PC-3 (cell line): ENCODE measurements around the gene ZIC2. TPM values are rescaled to one million over a fixed set of nuclear protein-coding genes. Genes with fewer than 3 reads are reported as not detected.

Source experiments
- ATAC-seq: fragments of 200-7000 bp; cut with Tn5 transposase; 2 replicates; pipeline ENCODE4 v1.9.1; 2020; ENCODE audit warnings: mild to moderate bottlenecking, moderate library complexity
- BruUV-seq: library from RNA; stranded (reverse); fragments of 400-500 nt; replicated peaks from 2 replicates; lab custom pipeline; 2021; lab: Mats Ljungman, UMichigan
- CTCF ChIA-PET: fragments of 300-600 bp; sonication (Branson Sonifier 250); formaldehyde crosslinking; loops from one replicate; lab custom pipeline; 2022; ENCODE audit warnings: antibody characterized with exemption; lab: Charles Lee
- POLR2A ChIA-PET: fragments of 300-600 bp; sonication (Branson Sonifier 250); formaldehyde crosslinking; loops from one replicate; lab custom pipeline; 2022; ENCODE audit warnings: antibody characterized with exemption; ENCODE audit not compliant: unreplicated experiment; lab: Charles Lee
- DNase-seq: peaks from one replicate; pipeline ENCODE4 v3.0.0-alpha.2; 2015
- H2AFZ ChIP-seq: fragments of 300-600 bp; sonication (generic); 2 replicates; pipeline ENCODE4 v1.6.0; 2016; ENCODE audit warnings: antibody characterized with exemption, low read length
- H3F3A ChIP-seq: fragments of 300-600 bp; sonication (generic); one replicate; pipeline ENCODE4 v1.6.0; 2017; ENCODE audit warnings: antibody characterized with exemption, low read length, control low read depth, mild to moderate bottlenecking; ENCODE audit not compliant: unreplicated experiment
- H3K27ac ChIP-seq: fragments of 300-600 bp; sonication (generic); 2 replicates; pipeline ENCODE4 v1.5.1; 2016; ENCODE audit warnings: mild to moderate bottlenecking, low read length
- H3K27me3 ChIP-seq: fragments of 300-600 bp; sonication (generic); 2 replicates; pipeline ENCODE4 v1.6.1; 2016; ENCODE audit warnings: low read length, mixed read lengths
- H3K36me3 ChIP-seq: fragments of 300-600 bp; sonication (generic); 2 replicates; pipeline ENCODE4 v1.6.1; 2016; ENCODE audit warnings: low read depth, mixed run types, low read length, mixed read lengths
- H3K4me1 ChIP-seq: fragments of 300-600 bp; sonication (generic); 2 replicates; pipeline ENCODE4 v1.5.1; 2016; ENCODE audit warnings: low read length; ENCODE audit not compliant: insufficient read depth
- H3K4me2 ChIP-seq: fragments of 300-600 bp; sonication (generic); 2 replicates; pipeline ENCODE4 v1.6.0; 2016; ENCODE audit warnings: low read length
- H3K4me3 ChIP-seq: fragments of 300-600 bp; sonication (generic); 2 replicates; pipeline ENCODE4 v1.5.1; 2016; ENCODE audit warnings: mild to moderate bottlenecking, low read length, mixed read lengths
- H3K79me2 ChIP-seq: fragments of 300-600 bp; sonication (generic); 2 replicates; pipeline ENCODE4 v1.6.1; 2017; ENCODE audit warnings: low read length, mixed read lengths
- H3K9ac ChIP-seq: fragments of 300-600 bp; sonication (generic); 2 replicates; pipeline ENCODE4 v1.6.0; 2016; ENCODE audit warnings: mild to moderate bottlenecking, low read length
- H3K9me2 ChIP-seq: fragments of 300-600 bp; sonication (generic); replicated peaks from 2 replicates; pipeline ENCODE4 v1.6.1; 2016; ENCODE audit warnings: mixed run types, low read length, mixed read lengths
- H3K9me3 ChIP-seq: fragments of 300-600 bp; sonication (generic); 2 replicates; pipeline ENCODE4 v1.6.1; 2016; ENCODE audit warnings: low read length, mixed read lengths
- H4K20me1 ChIP-seq: fragments of 300-600 bp; sonication (generic); 2 replicates; pipeline ENCODE4 v1.6.1; 2016; ENCODE audit warnings: low read length, mixed read lengths
- CTCF ChIP-seq: fragments of 300-600 bp; sonication (generic); conservative IDR thresholded peaks from 2 replicates; pipeline ENCODE4 v1.5.1; 2017; ENCODE audit warnings: antibody characterized with exemption, low read depth, mild to moderate bottlenecking, low read length
- EZH2 ChIP-seq: fragments of 300-600 bp; sonication (generic); IDR thresholded peaks from one replicate; pipeline ENCODE4 v1.6.1; 2017; ENCODE audit warnings: antibody characterized with exemption, mild to moderate bottlenecking, low read length; ENCODE audit not compliant: unreplicated experiment
- EZH2phosphoT487 ChIP-seq: fragments of 300-600 bp; sonication (generic); IDR thresholded peaks from 2 replicates; pipeline ENCODE4 v1.6.1; 2018; ENCODE audit warnings: mild to moderate bottlenecking, antibody characterized with exemption, low read length, borderline replicate concordance
- intact Hi-C: fragments of 100-400 bp; cut with micrococcal nuclease; formaldehyde crosslinking; loops from 2 replicates; pipeline ENCODE4 v1.9.0; 2023
- total RNA-seq: library from RNA; depleted of rRNA; stranded (reverse); fragments of >200 nt; gene quantifications from 2 replicates; pipeline ENCODE4 v1.2.3, GENCODE V29; 2014

The ZIC2 gene
- total RNA-seq, 1 experiment from 2014 or later, result not detected

GRCh38 chr13:99980824-99981734 is 505 bp upstream of the ZIC2 start:
- Histone ChIP-seq H3K4me3 (peak overlapping the region; percentile 61), H4K20me1 (no peaks in the 10 kb centered on the region), H3K9me2 (no peaks in the 10 kb centered on the region), H3K4me2 (peak overlapping the region; percentile 78), H3K36me3 (no peaks in the 10 kb centered on the region), H3K9me3 (no peaks in the 10 kb centered on the region), H3K79me2 (no peaks in the 10 kb centered on the region), H3K27ac (no peak overlapping the region), H3K9ac (no peak overlapping the region), H3F3A (no peaks in the 10 kb centered on the region), H2AFZ (0 out of 2 replicates have a peak overlapping the region, but pooled peaks have one; percentile 57), H3K27me3 (peaks cover 62% of the 10 kb centered on the region), H3K4me1 (peaks cover 8% of the 10 kb centered on the region; the same call in 1 of the 2 replicates)
- CTCF ChIA-PET, result no interaction called here
- no TSS peak for BruUV-seq
- POLR2A ChIA-PET, result no interaction called here
- TF ChIP-seq CTCF (no peak), EZH2phosphoT487 (no peak), EZH2 (no peak)
- ATAC-seq (peak; percentile 21), DNase-seq (peak; percentile 13)
- intact Hi-C loops, result no loop called here

- H3K4me2 ChIP-seq, result peak overlapping the region; percentile 69
- no peaks in the 10 kb centered on the region for H3K9me3 ChIP-seq
- no peaks in the 10 kb centered on the region for H3K36me3 ChIP-seq
- H3K4me3 ChIP-seq, result peak overlapping the region; percentile 55
- CTCF ChIA-PET, result no interaction called here
- DNase-seq, result no peak
- peaks cover 8% of the 10 kb centered on the region; the same call in 1 of the 2 replicates for H3K4me1 ChIP-seq
- no peaks in the 10 kb centered on the region for H3K9me2 ChIP-seq
- POLR2A ChIA-PET, result no interaction called here
- intact Hi-C loops, result no loop called here
- no peaks in the 10 kb centered on the region for H3F3A ChIP-seq
- BruUV-seq, result no TSS peak
- H2AFZ ChIP-seq, result 0 out of 2 replicates have a peak overlapping the region, but pooled peaks have one; percentile 30
- H3K79me2 ChIP-seq, result no peaks in the 10 kb centered on the region
- ATAC-seq, result peak; percentile 9; the same call in 1 of the 2 replicates
- peaks cover 73% of the 10 kb centered on the region for H3K27me3 ChIP-seq
- H4K20me1 ChIP-seq, result no peaks in the 10 kb centered on the region
- H3K9ac ChIP-seq, result no peak overlapping the region
- no peak overlapping the region for H3K27ac ChIP-seq
- TF ChIP-seq CTCF (no peak), EZH2 (peak; percentile 55)
Observed at GRCh38 chr13:99982036-99982730, 599 bp downstream of the ZIC2 start.
